Renal pelvis (tissue), 12 donors: ENCODE results near the gene SNX6. TPM values are rescaled to one million over a fixed set of nuclear protein-coding genes. Genes with fewer than 3 reads are reported as not detected.
"Not testable (repeated sequence)": the region's sequence is repeated elsewhere in the genome, so short reads cannot be mapped to it uniquely, and the experiment has no call there.

Source experiments
- DNase-seq: peaks from one replicate; pipeline ENCODE4 v3.0.0-alpha.2; 2013
- long read RNA-seq, 16 experiments: transcript quantifications; one replicate each; lab custom pipeline, GENCODE V29; 2026
- polyA plus RNA-seq, 3 donors: library from polyadenylated mRNA; unstranded; fragments of 120-200 nt; gene quantifications; one replicate each; pipeline ENCODE4 v1.2.1, GENCODE V29; 2013; ENCODE audit not compliant: insufficient read length in 3 of 3

The SNX6 gene
- 100 to 1,000 TPM in 2 of 3 donors, 10 to 100 TPM in 1; 98.2 to 113 (median 112) TPM for polyA plus RNA-seq
- long read RNA-seq, donor 1, transcript SNX6-201 (14 exons, 2,001 nt) = major isoform, 22 of 44 reads
- long read RNA-seq, donor 1, transcript SNX6-202 (13 exons, 3,398 nt) = minor isoform, 6 of 44 reads
- long read RNA-seq, donor 1, partial matches to known transcripts = 16 of 44 reads
- long read RNA-seq, donor 1, other reads (novel, unspliced or antisense) = 0 of 44 reads
- long read RNA-seq, donor 2, transcript SNX6-202 (13 exons, 3,398 nt) = minor isoform, 10 of 84 reads
- long read RNA-seq, donor 2, transcript SNX6-201 (14 exons, 2,001 nt) = major isoform, 44 of 84 reads
- long read RNA-seq, donor 2, partial matches to known transcripts = 23 of 84 reads
- long read RNA-seq, donor 2, other reads (novel, unspliced or antisense) = 6 of 84 reads
- long read RNA-seq, donor 3, transcript SNX6-202 (13 exons, 3,398 nt) = minor isoform, 5 of 39 reads
- long read RNA-seq, donor 3, transcript SNX6-201 (14 exons, 2,001 nt) = major isoform, 27 of 39 reads
- long read RNA-seq, donor 3, partial matches to known transcripts = 7 of 39 reads
- long read RNA-seq, donor 3, other reads (novel, unspliced or antisense) = 0 of 39 reads
- long read RNA-seq, donor 4, transcript SNX6-201 (14 exons, 2,001 nt) = major isoform, 21 of 40 reads
- long read RNA-seq, donor 4, transcript SNX6-202 (13 exons, 3,398 nt) = minor isoform, 9 of 40 reads
- long read RNA-seq, donor 4, partial matches to known transcripts = 7 of 40 reads
- long read RNA-seq, donor 4, other reads (novel, unspliced or antisense) = 0 of 40 reads
- long read RNA-seq, donor 5, transcript SNX6-201 (14 exons, 2,001 nt) = major isoform, 24 of 56 reads
- long read RNA-seq, donor 5, partial matches to known transcripts = 30 of 56 reads
- long read RNA-seq, donor 5, other reads (novel, unspliced or antisense) = 0 of 56 reads
- long read RNA-seq, donor 6, transcript SNX6-202 (13 exons, 3,398 nt) = minor isoform, 8 of 34 reads
- long read RNA-seq, donor 6, transcript SNX6-201 (14 exons, 2,001 nt) = major isoform, 20 of 34 reads
- long read RNA-seq, donor 6, partial matches to known transcripts = 5 of 34 reads
- long read RNA-seq, donor 6, other reads (novel, unspliced or antisense) = 0 of 34 reads
- long read RNA-seq, donor 7, transcript SNX6-202 (13 exons, 3,398 nt) = minor isoform, 11 of 79 reads
- long read RNA-seq, donor 7, transcript SNX6-201 (14 exons, 2,001 nt) = major isoform, 36 of 79 reads
- long read RNA-seq, donor 7, partial matches to known transcripts = 29 of 79 reads
- long read RNA-seq, donor 7, other reads (novel, unspliced or antisense) = 0 of 79 reads
- long read RNA-seq, donor 8, transcript SNX6-201 (14 exons, 2,001 nt) = major isoform, 16 of 24 reads
- long read RNA-seq, donor 8, transcript SNX6-202 (13 exons, 3,398 nt) = minor isoform, 7 of 24 reads
- long read RNA-seq, donor 8, partial matches to known transcripts = 0 of 24 reads
- long read RNA-seq, donor 8, other reads (novel, unspliced or antisense) = 0 of 24 reads
- long read RNA-seq, donor 9, transcript SNX6-202 (13 exons, 3,398 nt) = minor isoform, 6 of 66 reads
- long read RNA-seq, donor 9, transcript SNX6-201 (14 exons, 2,001 nt) = major isoform, 39 of 66 reads
- long read RNA-seq, donor 9, partial matches to known transcripts = 20 of 66 reads
- long read RNA-seq, donor 9, other reads (novel, unspliced or antisense) = 0 of 66 reads
- long read RNA-seq, donor 10, transcript SNX6-201 (14 exons, 2,001 nt) = major isoform, 15 of 42 reads
- long read RNA-seq, donor 10, partial matches to known transcripts = 24 of 42 reads
- long read RNA-seq, donor 10, other reads (novel, unspliced or antisense) = 0 of 42 reads
- long read RNA-seq, donor 11, transcript SNX6-202 (13 exons, 3,398 nt) = major isoform, 18 of 46 reads
- long read RNA-seq, donor 11, transcript SNX6-201 (14 exons, 2,001 nt) = minor isoform, 13 of 46 reads
- long read RNA-seq, donor 11, partial matches to known transcripts = 15 of 46 reads
- long read RNA-seq, donor 11, other reads (novel, unspliced or antisense) = 0 of 46 reads
- long read RNA-seq, donor 12, transcript SNX6-202 (13 exons, 3,398 nt) = minor isoform, 10 of 63 reads
- long read RNA-seq, donor 12, transcript SNX6-201 (14 exons, 2,001 nt) = major isoform, 31 of 63 reads
- long read RNA-seq, donor 12, partial matches to known transcripts = 19 of 63 reads
- long read RNA-seq, donor 12, other reads (novel, unspliced or antisense) = 0 of 63 reads
- long read RNA-seq, donor 13, transcript SNX6-201 (14 exons, 2,001 nt) = major isoform, 7 of 19 reads
- long read RNA-seq, donor 13, partial matches to known transcripts = 8 of 19 reads
- long read RNA-seq, donor 13, other reads (novel, unspliced or antisense) = 0 of 19 reads
- long read RNA-seq, donor 14 = 0 reads
- long read RNA-seq, donor 15 = 0 reads
- long read RNA-seq, donor 16, transcript SNX6-201 (14 exons, 2,001 nt) = major isoform, 44 of 81 reads
- long read RNA-seq, donor 16, transcript SNX6-202 (13 exons, 3,398 nt) = minor isoform, 10 of 81 reads
- long read RNA-seq, donor 16, partial matches to known transcripts = 27 of 81 reads
- long read RNA-seq, donor 16, other reads (novel, unspliced or antisense) = 0 of 81 reads

DNA sequence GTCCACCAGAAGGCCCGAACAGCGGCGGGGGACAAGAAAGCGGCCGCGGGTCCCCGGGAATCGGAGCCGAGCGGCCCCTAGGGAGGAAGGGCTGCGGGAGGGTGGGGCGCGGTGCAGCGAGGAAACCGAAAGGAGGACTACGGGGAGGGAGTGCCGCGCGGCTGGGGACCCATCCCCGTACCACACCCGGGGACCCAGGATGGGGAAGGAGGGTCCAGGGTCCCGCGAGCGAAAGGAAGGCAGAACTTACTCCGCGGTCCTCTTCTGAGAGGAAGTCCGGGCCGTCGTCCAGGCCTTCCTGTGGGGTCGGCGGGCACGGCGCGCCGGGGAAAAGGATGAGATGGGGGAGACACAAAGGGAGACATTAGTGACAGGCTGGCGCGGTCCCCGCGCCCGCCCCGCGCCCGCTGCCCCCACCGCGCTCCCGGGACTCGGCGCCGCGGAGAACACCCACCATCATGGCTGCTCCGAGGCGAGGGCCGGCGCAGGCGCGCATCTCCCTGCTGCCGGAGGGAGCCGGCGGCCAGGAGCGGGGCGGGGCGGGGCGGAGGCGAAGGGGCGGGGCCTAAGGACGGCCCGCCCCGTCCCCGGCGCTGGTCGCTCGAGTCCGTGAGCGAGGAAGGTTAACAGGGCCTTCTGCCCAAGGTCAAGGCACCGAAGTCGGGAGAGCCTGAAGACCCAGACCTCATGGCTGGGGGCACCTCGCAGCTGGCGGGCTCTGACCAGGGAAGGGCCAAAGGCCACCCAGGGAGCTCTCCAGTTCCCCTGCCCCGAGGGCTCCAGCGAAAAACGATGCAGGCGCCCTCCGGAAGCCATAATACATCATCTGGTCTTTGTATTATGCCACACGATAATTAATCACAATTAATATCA is at the start of gene SNX6:
Gene SNX6, minus strand, starts transcription at position 492 of the 873 bp plus-strand sequence. Its CDS starts 32 bp downstream, at position 460.
- DNase-seq = peak; percentile 80

DNA sequence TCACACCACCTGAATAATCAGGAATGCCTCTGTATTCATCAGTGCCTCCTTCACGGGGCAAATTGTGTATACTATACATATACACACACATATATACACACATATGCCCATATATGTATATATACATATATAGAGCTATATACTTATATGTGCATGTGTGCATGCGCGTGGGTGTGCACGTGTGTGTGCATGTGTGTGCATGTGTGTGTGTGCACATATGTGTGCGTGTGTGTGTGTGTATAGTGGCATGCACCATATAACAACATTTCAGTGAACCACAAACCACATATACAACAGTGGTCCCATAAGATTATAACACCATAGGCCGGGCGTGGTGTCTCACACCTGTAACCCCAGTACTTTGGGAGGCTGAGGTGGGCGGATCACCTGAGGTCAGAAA is 48.8 kb upstream of the SNX6 start:
- DNase-seq = no peak

GRCh38 chr14:34678306-34678705 is 48.4 kb upstream of the SNX6 start:
- DNase-seq = no peak

DNA sequence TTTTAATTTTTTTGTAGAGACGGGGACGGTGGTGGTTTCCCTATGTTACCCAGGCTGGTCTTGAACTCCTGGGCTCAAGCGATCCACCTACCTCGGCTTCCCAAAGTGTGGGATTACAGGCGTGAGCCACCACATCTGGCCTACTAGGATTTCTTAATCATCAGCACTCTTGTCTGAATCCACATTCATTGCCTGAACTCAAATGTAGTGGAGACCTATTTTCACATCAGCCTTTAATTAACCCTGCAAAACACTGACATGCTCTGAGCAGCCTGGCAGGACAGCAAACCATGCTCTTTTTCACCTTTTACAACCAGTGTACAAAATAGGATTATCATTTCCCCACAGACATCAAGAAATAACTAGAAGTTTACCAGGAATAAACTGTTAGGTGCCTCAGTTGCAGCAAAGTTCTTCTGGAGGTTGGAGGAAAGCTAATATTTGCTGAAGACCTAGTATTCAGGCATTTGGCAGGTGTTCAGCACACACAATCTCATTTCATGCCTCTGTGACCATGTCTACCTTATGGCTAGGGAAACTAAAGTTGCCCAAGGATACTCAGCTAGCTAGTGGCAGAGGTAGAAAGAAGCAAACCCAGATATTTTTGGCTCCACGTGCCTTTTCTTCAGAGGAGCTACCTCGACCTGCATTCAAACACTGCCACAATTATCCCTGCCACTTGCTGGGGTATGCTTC is 46.7 kb upstream of the SNX6 start:
- DNase-seq = no peak

GRCh38 chr14:34673702-34674101 is 43.8 kb upstream of the SNX6 start:
- no peak for DNase-seq

DNA sequence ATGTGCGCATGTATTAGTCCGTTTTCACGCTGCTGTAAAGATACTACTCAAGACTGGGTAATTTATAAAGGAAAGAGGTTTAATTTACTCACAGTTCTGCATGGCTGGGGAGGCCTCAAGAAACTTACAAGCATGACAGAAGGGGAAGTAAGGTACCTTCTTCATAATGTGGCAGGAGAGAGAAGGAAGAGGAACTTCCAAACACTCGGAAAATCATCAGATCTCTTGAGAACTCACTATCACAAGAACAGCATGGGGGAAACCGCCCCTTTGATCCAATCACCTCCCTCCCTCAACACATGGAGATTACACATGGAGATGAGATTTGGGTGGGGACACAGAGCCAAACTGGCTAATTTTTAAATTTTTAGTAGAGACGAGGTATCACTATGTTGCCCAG is 41.8 kb upstream of the SNX6 start:
- DNase-seq = no peak

DNA sequence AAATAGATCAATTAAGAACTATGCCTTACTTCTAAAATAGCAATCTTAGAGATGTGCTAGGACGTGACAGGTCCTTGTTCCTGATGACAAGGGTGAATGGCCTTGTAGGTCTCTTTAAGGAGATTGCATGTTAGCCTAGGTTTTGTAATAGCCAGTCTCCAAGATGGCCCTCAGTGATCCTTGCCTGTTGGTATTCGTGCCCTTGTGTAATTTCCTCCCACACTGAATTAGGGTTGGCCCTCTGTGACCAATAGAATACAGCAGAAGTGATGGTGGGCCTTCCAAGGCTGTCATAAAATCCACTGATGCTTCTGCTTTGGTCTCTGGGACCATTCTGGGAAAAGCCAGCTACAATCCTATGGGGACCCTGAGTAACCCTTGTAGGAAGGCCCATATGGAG is 38.2 kb upstream of the SNX6 start:
- no peak for DNase-seq

DNA sequence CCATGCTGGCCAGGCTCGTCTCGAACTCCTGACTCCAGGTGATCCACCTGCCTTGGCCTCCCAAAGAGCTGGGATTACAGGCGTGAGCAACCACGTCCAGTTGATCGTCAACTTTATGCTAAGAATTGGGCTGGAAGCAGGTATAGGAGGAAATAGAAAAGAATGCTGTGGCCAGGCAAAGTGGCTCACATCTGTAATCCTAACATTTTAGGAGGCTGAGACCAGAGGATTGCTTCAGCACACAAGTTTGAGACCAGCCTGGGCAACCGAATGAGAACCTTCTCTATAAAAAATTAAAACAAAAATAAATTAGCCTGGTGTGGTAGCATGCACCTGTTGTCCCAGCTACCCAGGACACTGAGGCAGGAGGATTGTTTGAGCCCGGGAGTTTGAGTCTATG is 37.1 kb upstream of the SNX6 start:
- DNase-seq = no peak

DNA sequence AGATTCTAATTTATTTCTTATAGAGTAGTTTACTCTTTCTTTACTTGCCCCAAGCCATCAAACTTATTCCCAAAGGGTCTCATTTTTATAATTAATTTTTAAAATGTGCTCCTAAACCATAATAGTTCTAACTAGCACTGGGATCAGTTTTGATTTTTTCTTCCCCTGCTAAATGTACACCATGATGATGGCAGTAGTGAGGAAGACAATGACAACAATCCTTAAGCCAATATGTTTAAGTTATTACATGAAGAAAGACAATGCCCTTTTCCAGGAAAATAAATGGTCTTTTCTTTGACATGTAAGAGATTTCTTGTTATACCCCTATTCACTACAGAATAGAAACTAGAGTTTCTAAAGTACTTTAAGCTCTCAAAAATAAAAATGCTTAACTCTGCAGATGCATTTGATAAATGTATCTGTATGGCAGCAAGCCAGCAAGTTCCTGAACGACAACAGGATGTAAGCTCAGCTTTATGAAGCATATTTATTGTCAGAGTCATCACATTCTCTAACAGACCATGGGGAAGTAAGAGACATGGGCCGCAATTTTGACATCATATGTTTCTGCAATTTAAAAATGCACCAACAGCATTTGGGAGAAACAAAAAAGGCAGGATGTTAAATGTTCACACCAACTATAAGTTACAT is 36.0 kb upstream of the SNX6 start:
- DNase-seq = peak; percentile 36

DNA sequence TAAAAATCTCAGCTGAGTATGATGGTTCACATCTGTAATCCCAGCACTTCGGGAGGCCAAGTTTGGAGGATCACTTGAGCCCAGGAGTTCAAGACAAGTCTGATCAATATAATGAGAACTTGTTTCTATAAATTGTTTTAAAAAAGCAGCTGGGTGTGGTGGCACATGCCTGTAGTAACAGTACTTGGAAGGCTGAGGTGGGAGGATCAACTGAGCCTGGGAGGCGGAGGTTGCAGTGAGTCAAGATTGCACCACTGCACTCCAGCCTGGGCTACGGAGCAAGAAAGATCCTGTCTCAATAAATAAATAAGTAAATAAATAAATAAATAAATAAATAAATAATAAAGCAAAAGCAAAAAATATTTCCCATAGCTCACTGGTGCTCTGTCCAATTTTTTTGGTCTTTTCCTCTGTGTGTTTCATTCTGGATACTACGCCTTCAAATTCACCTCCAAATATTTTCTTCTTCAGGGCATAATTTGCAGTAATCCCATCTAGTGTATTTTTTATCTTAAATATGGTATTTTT is 32.7 kb upstream of the SNX6 start:
- no peak for DNase-seq

GRCh38 chr14:34660796-34661195 is 30.8 kb upstream of the SNX6 start:
- no peak for DNase-seq

DNA sequence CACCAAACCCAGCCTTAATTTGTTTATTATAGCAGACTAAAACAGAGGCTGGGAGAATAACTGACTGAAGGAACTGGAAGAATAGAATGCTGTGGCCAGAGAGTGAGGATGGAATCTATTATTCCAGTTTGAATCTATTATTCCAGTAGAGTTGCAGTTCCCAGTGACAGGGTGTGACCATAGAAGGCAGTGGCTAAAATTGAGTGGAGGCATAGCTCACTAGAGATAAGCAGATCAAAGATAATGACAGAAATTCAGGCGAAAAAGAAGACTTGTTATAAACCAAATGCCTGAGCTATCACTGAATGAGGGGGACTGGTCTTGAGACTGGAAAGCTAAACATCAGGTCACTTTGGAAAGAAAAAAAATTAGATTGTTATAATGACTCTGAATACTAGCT is 26.0 kb upstream of the SNX6 start:
- DNase-seq = no peak

GRCh38 chr14:34653073-34653472 is 23.1 kb upstream of the SNX6 start:
- not testable (repeated sequence) for DNase-seq

- DNase-seq = not testable (repeated sequence)
Measured at GRCh38 chr14:34652348-34652747, 22.4 kb upstream of the SNX6 start.

DNA sequence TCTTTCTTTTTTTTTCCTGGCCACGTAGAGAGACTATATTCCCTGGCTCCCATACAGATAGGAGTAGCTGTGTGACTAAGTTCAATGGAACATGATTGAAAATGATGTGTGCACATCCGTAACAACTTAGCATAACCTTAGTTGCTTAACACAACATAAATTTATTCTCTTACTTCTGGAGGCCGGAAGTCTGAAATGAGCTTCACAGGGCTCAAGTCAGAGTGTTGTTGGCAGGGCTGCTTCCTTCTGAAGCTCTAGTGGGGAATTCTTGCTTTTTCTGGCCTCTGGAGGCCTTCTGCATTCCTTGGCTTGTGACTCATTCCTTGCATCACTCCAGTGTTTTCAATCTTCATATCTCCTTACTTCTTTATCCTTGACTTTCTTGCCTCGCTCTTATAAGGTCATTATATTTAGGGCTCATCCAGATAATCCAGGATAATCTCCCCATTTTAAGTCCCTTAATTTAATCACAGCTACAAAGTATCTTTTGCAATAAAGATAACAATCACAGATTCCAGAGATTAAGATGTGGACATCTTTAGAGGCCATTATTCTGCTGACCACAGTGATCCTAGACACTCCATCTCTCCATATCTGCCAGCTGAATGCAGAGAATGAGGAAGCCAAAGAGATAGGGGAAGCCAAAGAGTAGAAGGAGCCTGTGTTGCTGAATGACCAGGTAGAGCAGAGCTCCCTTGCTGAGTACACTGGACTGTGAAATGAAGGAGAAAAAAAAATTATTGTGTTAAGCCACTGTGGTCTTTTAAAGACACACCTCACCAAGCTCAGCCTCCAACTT is 21.0 kb upstream of the SNX6 start:
- DNase-seq = no peak

- DNase-seq = not testable (repeated sequence)
Measured at GRCh38 chr14:34650006-34650405, 20.1 kb upstream of the SNX6 start.
